CD4-positive, CD25-positive, alpha-beta regulatory T cell (primary cell): Measurements from ENCODE around the gene TMEM98. TPM values are rescaled to one million over a fixed set of nuclear protein-coding genes. Genes with fewer than 3 reads are reported as not detected.

ENCODE experiments used
- ATAC-seq, 2 donors: fragments of 150-1000 bp; cut with Tn5 transposase; one replicate each; pipeline ENCODE4 v1.10.0; 2021; ENCODE audit warnings: low read depth in 2 of 2, moderate number of reproducible peaks in 2 of 2, moderate library complexity in 1 of 2
- DNase-seq, 3 donors: peaks; one replicate each; pipeline versions ENCODE4 v3.0.0 to v3.0.0-alpha.2; 2012 to 2022; ENCODE audit warnings: mixed read lengths in 1 of 3
- H3K27ac ChIP-seq: one replicate; pipeline ENCODE4 v1.7.0; 2013; ENCODE audit warnings: mild to moderate bottlenecking, low read length; ENCODE audit not compliant: insufficient read depth, poor library complexity, severe bottlenecking
- H3K27me3 ChIP-seq: one replicate; pipeline ENCODE4 v1.7.0; 2013; ENCODE audit warnings: low read length; ENCODE audit not compliant: control insufficient read depth, insufficient read depth
- H3K36me3 ChIP-seq: one replicate; pipeline ENCODE4 v1.7.0; 2013; ENCODE audit warnings: mild to moderate bottlenecking, low read length, moderate library complexity; ENCODE audit not compliant: control insufficient read depth, insufficient read depth
- H3K4me1 ChIP-seq: 2 replicates; pipeline ENCODE4 v1.7.0; 2013; ENCODE audit warnings: mild to moderate bottlenecking, low read length; ENCODE audit not compliant: insufficient read depth, control insufficient read depth, poor library complexity, severe bottlenecking
- H3K4me3 ChIP-seq: one replicate; pipeline ENCODE4 v1.7.0; 2013; ENCODE audit warnings: low read depth, mild to moderate bottlenecking, low read length, moderate library complexity
- H3K9me3 ChIP-seq, 2 experiments: 1 replicate in 1 of 2; 2 replicates in 1 of 2; pipeline ENCODE4 v1.7.0; 2013; ENCODE audit warnings: low read length in 2 of 2, mild to moderate bottlenecking in 1 of 2, moderate library complexity in 1 of 2; ENCODE audit not compliant: control insufficient read depth in 2 of 2
- H3K27ac Mint-ChIP-seq, 3 donors: one replicate each; pipeline ENCODE4 v1.8.0; 2020 to 2022; ENCODE audit warnings: mild to moderate bottlenecking in 3 of 3, mixed read lengths in 3 of 3, moderate library complexity in 2 of 3
- H3K27me3 Mint-ChIP-seq: one replicate; pipeline ENCODE4 v1.8.0; 2022; ENCODE audit warnings: mild to moderate bottlenecking, mixed read lengths
- H3K36me3 Mint-ChIP-seq: one replicate; pipeline ENCODE4 v1.8.0; 2020; ENCODE audit warnings: mixed read lengths
- H3K4me1 Mint-ChIP-seq, 4 donors: one replicate each; pipeline ENCODE4 v1.8.0; 2020 to 2022; ENCODE audit warnings: mixed read lengths in 4 of 4, mild to moderate bottlenecking in 1 of 4
- H3K4me3 Mint-ChIP-seq, 4 donors: one replicate each; pipeline ENCODE4 v1.8.0; 2020 to 2022; ENCODE audit warnings: mild to moderate bottlenecking in 4 of 4, mixed read lengths in 4 of 4, moderate library complexity in 3 of 4
- H3K9me3 Mint-ChIP-seq, 7 donors: one replicate each; pipeline ENCODE4 v1.8.0; 2020 to 2022; ENCODE audit warnings: mixed read lengths in 7 of 7, mild to moderate bottlenecking in 3 of 7, moderate library complexity in 2 of 7
- polyA plus RNA-seq, 4 donors: library from polyadenylated mRNA; unstranded; fragments of 300-500 nt; fragmentation: Illumina TruSeq; gene quantifications; one replicate each; pipeline ENCODE4 v1.2.3, GENCODE V29; 2021
- total RNA-seq: library from RNA; stranded (reverse); gene quantifications from one replicate; pipeline ENCODE4 v1.2.3, GENCODE V29; 2022

Gene TMEM98
- total and polyA plus RNA-seq, 5 donors from 2014 or later, result not detected

GRCh38 chr17:32936186-32936893, 8.4 kb downstream of the TMEM98 start:
- peaks cover 32% of the 10 kb centered on the region for H3K27me3 Mint-ChIP-seq
- H3K4me3 ChIP-seq, result no peak overlapping the region
- H3K36me3 Mint-ChIP-seq, result no peaks in the 10 kb centered on the region
- H3K4me1 ChIP-seq, result no peaks in the 10 kb centered on the region
- no peak overlapping the region for H3K27ac ChIP-seq
- no peak for DNase-seq
- H3K4me1 Mint-ChIP-seq, result peaks cover 0 to 6% (median 0%) of the 10 kb centered on the region in 4 donors
- peaks cover 0 to under 1% (median 0%) of the 10 kb centered on the region in 7 donors for H3K9me3 Mint-ChIP-seq
- H3K4me3 Mint-ChIP-seq, result no peak overlapping the region
- no peaks in the 10 kb centered on the region for H3K9me3 ChIP-seq
- peaks cover 2% of the 10 kb centered on the region for H3K27me3 ChIP-seq
- ATAC-seq, result no peak
- no peak overlapping the region for H3K27ac Mint-ChIP-seq
- H3K36me3 ChIP-seq, result no peaks in the 10 kb centered on the region

DNA sequence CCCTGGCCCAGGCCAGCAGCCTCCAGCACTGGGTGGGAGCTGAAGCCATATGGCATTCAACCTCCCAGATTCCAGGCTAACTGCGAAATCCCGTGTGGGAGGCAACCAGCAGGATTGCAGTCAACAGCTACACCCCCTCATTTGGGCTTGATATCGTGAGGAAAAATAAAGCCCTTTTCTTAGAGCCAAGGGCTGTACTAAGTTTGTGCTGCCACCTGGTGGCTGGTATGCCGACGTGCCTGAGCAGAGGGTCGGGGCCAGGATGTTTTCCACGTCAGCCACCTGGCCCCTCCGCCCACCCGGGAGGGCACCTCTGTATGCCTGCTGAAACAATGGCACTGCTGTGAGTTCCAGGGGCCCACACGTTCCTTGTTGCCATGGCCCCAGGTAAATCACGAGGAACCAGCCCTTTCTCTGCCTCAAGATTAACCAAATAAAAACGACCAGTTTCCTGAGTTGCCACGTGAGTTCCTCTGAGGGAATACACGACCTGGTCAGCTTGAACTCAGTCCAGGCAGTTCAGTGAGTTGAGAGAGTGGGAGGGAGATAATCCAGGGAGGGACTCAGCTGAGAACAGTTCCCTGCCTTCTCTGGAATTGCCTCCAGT, 9.0 kb downstream of the TMEM98 start:
- ATAC-seq (peak in 1 of 2 donors; percentile 59), DNase-seq (peak; percentile 34 to 71 (median 44))
- Mint-ChIP-seq H3K4me1 (peaks cover 0 to 6% (median 0%) of the 10 kb centered on the region in 4 donors), H3K36me3 (no peaks in the 10 kb centered on the region), H3K4me3 (peak overlapping the region in 2 of 4 donors; percentile 19 to 38), H3K27ac (no peak overlapping the region), H3K9me3 (peaks cover 0 to 3% (median 0%) of the 10 kb centered on the region in 7 donors), H3K27me3 (peaks cover 27% of the 10 kb centered on the region)
- H3K4me3 ChIP-seq, result no peak overlapping the region
- no peaks in the 10 kb centered on the region for H3K4me1 ChIP-seq
- H3K9me3 ChIP-seq, result no peaks in the 10 kb centered on the region
- no peak overlapping the region for H3K27ac ChIP-seq
- H3K27me3 ChIP-seq, result no peaks in the 10 kb centered on the region
- H3K36me3 ChIP-seq, result no peaks in the 10 kb centered on the region

DNA sequence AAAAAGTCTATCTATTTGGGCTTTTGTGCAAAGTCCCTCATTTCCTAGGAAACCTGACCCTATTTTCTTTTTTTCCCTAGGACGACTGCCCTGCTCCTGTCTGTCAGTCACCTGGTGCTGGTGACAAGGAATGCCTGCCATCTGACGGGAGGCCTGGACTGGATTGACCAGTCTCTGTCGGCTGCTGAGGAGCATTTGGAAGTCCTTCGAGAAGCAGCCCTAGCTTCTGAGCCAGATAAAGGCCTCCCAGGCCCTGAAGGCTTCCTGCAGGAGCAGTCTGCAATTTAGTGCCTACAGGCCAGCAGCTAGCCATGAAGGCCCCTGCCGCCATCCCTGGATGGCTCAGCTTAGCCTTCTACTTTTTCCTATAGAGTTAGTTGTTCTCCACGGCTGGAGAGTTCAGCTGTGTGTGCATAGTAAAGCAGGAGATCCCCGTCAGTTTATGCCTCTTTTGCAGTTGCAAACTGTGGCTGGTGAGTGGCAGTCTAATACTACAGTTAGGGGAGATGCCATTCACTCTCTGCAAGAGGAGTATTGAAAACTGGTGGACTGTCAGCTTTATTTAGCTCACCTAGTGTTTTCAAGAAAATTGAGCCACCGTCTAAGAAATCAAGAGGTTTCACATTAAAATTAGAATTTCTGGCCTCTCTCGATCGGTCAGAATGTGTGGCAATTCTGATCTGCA, 12.9 kb downstream of the TMEM98 start:
- Mint-ChIP-seq H3K27me3 (peaks cover 15% of the 10 kb centered on the region), H3K36me3 (no peaks in the 10 kb centered on the region), H3K4me3 (no peak overlapping the region), H3K9me3 (peaks cover 0 to 3% (median 0%) of the 10 kb centered on the region in 7 donors), H3K4me1 (peaks cover 0 to 6% (median 0%) of the 10 kb centered on the region in 4 donors), H3K27ac (no peak overlapping the region)
- Histone ChIP-seq H3K27me3 (no peaks in the 10 kb centered on the region), H3K9me3 (no peaks in the 10 kb centered on the region), H3K27ac (no peak overlapping the region), H3K4me1 (no peaks in the 10 kb centered on the region), H3K36me3 (no peaks in the 10 kb centered on the region), H3K4me3 (no peak overlapping the region)
- ATAC-seq (no peak), DNase-seq (no peak)

- no peaks in the 10 kb centered on the region for H3K4me1 ChIP-seq
These were observed 13.6 kb downstream of the TMEM98 start for GRCh38 chr17:32941419-32942032.

GRCh38 chr17:32943206-32943605, 15.3 kb downstream of the TMEM98 start:
- Mint-ChIP-seq H3K36me3 (no peaks in the 10 kb centered on the region), H3K27me3 (peaks cover 7% of the 10 kb centered on the region), H3K4me3 (no peak overlapping the region), H3K27ac (no peak overlapping the region), H3K4me1 (no peaks in the 10 kb centered on the region), H3K9me3 (peaks cover 0 to 3% (median 0%) of the 10 kb centered on the region in 7 donors)
- Histone ChIP-seq H3K36me3 (no peaks in the 10 kb centered on the region), H3K4me3 (no peak overlapping the region), H3K9me3 (no peaks in the 10 kb centered on the region), H3K4me1 (no peaks in the 10 kb centered on the region), H3K27ac (no peak overlapping the region), H3K27me3 (no peaks in the 10 kb centered on the region)
- no peak for ATAC-seq
- no peak for DNase-seq

More at GRCh38 chr17:32941419-32942032, 13.6 kb downstream of the TMEM98 start:
- DNase-seq (no peak), ATAC-seq (no peak)
- no peaks in the 10 kb centered on the region for H3K27me3 ChIP-seq
- H3K4me3 ChIP-seq, result no peak overlapping the region
- H3K27me3 Mint-ChIP-seq, result peaks cover 15% of the 10 kb centered on the region
- peaks cover 0 to 3% (median 0%) of the 10 kb centered on the region in 7 donors for H3K9me3 Mint-ChIP-seq
- no peak overlapping the region for H3K4me3 Mint-ChIP-seq
- H3K4me1 Mint-ChIP-seq, result peaks cover 0 to 6% (median 0%) of the 10 kb centered on the region in 4 donors
- H3K36me3 ChIP-seq, result no peaks in the 10 kb centered on the region
- no peaks in the 10 kb centered on the region for H3K9me3 ChIP-seq
- no peaks in the 10 kb centered on the region for H3K36me3 Mint-ChIP-seq
- H3K27ac Mint-ChIP-seq, result no peak overlapping the region
- H3K27ac ChIP-seq, result no peak overlapping the region

DNA sequence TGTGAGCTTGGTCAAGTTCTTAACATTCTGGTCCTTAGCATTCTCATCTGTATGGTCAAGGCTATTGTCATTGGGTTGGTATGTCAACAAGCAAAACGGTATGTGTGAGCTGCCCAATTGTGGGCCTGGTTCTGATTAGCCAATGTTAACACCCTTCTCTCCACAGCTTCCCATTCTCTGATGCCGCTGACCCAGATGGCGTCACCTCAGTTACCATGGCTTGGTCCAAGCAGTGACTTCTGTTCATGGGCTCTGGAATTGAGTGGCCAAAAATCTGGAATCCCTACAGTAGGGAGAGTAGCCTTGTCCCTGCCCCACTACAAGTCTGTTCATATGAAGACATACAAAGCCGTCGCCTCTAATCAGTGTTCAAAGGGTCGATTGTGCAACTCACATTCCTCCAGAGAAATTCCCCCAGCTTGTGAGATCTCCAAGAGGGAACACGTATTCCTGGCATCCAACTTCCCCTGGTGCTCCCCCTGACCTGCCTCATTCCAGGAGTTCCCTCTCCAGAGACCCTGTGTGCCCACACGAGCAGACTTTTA, 15.8 kb downstream of the TMEM98 start:
- Histone ChIP-seq H3K9me3 (no peaks in the 10 kb centered on the region), H3K4me1 (no peaks in the 10 kb centered on the region), H3K27me3 (no peaks in the 10 kb centered on the region), H3K4me3 (no peak overlapping the region), H3K27ac (no peak overlapping the region), H3K36me3 (no peaks in the 10 kb centered on the region)
- Mint-ChIP-seq H3K4me1 (no peaks in the 10 kb centered on the region), H3K27me3 (peaks cover 6% of the 10 kb centered on the region), H3K36me3 (no peaks in the 10 kb centered on the region), H3K4me3 (no peak overlapping the region), H3K27ac (no peak overlapping the region), H3K9me3 (peaks cover 0 to 3% (median 0%) of the 10 kb centered on the region in 7 donors)
- no peak for DNase-seq
- no peak for ATAC-seq

- no peak overlapping the region for H3K27ac Mint-ChIP-seq
- Histone ChIP-seq H3K36me3 (no peaks in the 10 kb centered on the region), H3K27me3 (no peaks in the 10 kb centered on the region), H3K4me1 (no peaks in the 10 kb centered on the region), H3K4me3 (no peak overlapping the region), H3K27ac (no peak overlapping the region), H3K9me3 (no peaks in the 10 kb centered on the region)
- ATAC-seq, result no peak
- no peaks in the 10 kb centered on the region for H3K36me3 Mint-ChIP-seq
- H3K4me1 Mint-ChIP-seq, result no peaks in the 10 kb centered on the region
- H3K27me3 Mint-ChIP-seq, result peaks cover 6% of the 10 kb centered on the region
- H3K9me3 Mint-ChIP-seq, result peaks cover 0 to 3% (median 0%) of the 10 kb centered on the region in 7 donors
- DNase-seq, result no peak
- H3K4me3 Mint-ChIP-seq, result no peak overlapping the region
These were observed 16.5 kb downstream of the TMEM98 start for GRCh38 chr17:32944248-32945020.
